ENCODE data around the gene ANTXRL.
"Not testable (repeated sequence)": the region's sequence is repeated elsewhere in the genome, so short reads cannot be mapped to it uniquely, and the experiment has no call there.

ANTXRL gene

DNA sequence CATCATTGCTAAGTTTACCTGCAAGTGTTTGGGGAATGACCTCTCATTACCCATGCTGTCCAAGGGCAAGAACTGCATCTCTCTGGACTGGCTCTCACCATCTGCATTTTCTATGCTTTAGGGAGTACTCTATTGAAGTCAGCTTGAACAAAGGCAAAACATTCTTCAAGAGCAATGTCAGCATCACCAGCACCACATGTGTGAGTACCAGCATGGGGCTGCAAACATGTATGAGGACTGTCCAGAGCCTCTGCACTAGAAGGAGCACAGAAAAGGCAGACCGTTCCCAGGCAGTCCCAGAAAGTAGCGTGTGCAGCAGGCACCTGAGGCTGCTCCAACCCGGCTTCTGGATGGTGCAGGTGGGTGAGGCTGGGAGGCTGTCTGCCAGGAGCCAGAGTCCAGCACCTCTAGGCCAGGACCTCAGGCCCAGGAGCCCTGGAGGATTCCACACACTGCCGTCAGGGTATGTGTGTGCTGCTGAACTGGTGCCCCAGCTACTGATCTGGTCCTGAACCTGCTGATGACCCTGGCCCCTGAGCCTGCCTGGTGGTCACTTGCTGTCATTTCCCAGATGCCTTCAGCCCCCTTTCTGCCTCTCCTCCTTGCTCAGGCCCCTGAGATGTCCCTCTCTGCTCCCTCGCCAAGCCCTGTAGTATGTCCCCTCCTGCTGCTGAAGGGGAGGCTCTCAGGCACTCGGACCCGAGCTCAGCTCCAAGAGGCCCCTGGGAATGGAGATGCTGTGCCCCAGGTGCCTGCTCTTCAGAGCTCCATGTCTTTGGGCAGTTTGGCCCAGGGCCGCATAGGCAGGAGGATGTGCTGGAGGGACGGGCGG is 20.7 kb downstream of the ANTXRL start:
- no peak for DNase-seq (ENCODE audit: low read depth in 3 of 3)

GRCh38 chr10:46308113-46308415 is 21.3 kb downstream of the ANTXRL start:
- no peak for DNase-seq (ENCODE audit: low read depth in 3 of 3)

DNA sequence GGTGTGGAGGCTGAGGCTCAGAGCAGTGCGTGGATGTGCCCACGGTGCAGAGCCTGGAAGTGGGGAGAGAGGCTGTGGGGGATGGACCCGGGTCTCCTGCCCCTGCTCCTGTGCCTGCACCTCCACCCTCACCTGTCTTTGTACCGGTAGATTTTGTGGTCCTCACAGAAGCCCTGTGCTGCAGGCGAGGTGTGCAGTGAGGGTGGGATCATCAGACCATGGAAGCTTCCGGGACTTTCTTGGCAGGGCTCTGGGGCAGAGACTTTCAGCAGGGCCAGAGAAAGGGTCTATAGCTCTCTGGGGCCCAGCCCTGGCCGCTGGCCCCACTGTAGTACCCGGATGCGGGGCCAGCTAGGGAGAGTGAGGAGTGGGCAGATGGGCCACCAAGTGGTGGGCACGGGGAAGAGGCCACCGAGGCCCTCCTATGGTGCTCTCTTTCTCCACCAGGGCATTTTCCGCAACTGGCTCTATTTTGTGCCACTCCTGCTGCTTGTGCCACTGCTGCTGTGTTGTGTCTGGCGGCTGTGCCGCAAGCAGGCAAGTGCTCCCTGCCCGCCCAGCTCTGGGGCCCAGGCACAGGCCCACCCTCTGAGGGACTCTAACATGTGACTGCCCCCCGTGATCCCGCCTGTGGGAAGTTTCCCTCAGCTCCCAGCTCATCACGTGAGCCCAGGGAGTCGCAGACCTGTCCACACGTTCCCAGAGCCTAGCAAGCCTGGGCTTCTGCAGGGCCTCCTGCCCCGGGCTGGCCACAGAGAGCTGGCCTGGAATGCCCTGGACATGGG is 22.1 kb downstream of the ANTXRL start:
- no peak for DNase-seq (ENCODE audit: low read depth in 3 of 3)

DNA sequence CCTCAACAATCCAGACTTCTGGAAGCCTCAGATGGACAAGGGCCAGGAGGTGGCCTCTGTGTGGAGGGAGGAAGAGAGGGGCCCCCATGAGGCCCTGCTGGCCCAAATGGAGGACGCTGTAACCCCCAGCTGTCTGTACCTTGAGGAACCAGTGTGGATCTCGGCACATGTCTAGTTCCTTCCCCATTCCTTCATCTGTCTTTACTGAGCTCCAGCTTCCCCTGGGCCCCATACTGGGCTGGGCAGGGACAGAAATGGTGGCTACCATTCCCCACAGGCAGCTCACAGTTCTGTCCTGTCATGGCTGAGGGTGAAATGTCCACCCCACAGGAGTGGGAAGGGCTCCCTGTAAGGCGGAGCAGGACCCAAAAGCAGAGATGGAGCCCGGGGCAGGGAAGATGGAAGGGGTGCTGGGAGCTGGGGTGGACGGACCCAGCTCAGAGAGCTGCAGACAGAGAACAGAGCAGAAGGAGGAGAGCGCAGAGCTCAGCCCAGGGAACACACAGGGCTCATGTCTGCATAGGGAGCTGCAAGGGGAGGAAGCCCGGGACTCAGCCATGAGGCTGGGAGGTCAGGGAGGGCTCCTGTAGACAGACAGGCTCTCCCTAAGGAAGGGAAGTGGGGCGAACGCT is 22.8 kb downstream of the ANTXRL start:
- DNase-seq (ENCODE audit: low read depth in 3 of 3): no peak

GRCh38 chr10:46310143-46310514 is 23.3 kb downstream of the ANTXRL start:
- DNase-seq (ENCODE audit: low read depth in 3 of 3): no peak

DNA sequence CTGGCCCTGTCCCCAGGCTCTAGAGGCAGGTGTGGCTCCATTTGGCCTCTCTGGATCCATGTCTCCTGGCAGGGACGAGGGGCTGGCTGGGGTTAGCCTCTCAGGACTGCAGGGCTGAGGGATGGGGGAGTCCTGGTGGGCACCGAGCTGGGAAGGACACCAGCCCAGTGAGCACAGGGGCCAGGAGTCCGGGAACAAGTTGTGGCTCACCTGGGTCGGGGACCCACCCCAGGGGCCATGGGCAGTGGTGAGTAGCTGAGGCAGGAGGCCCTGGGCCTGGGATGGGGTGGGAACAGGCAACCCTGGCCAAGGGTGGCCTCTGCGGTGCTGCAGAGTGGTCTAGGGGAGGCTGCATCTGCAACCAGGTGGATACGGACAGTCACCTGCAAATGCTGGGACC is 24.1 kb downstream of the ANTXRL start:
- DNase-seq (ENCODE audit: low read depth in 3 of 3): no peak

DNA sequence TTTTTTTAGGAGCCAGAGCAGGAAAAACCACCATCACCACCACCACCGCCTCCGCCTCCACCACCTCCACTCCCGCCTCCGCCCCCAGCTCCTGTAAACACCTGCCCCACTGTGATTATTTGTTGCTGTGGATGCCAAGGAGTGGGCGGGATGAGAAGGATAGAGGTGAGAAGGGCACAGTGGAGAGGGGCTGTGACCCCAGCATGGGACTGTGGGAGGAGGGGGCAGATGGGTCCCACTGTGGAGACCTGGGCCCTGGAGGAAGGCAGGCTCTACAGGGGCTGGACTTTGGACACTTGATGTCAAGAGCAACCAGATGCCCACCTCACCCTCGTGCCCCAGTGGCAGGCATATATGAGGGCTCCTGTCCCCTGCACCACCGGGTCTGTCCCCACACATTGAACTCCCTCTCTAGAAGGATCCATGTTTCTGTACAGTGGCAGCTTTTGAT is 24.7 kb downstream of the ANTXRL start:
- DNase-seq (ENCODE audit: low read depth in 3 of 3): no peak

- not testable (repeated sequence) for DNase-seq (ENCODE audit: low read depth in 3 of 3)
Observed at GRCh38 chr10:46311961-46312431, 25.2 kb downstream of the ANTXRL start.

GRCh38 chr10:46312953-46313352 is 26.2 kb downstream of the ANTXRL start:
- no peak for DNase-seq (ENCODE audit: low read depth in 3 of 3)

DNA sequence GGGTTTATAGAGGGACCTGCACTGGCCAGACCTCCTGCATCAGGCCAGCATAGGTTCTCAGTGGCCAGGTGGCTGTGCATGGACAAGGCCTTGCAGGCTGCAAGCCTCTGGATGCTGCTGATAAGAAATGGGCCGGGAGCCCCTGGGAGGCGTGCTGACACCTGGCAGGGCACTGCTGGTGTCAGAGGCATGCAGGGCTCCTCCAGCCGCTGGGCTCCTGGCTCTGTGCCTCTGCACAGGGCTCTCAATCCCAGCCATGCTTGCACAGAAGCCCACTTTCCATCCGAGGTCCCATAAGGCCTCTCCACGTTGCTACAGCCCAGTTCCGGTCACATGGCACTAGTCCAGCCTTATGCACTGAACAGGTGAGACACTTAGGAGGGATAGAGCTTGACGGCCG is 27.3 kb downstream of the ANTXRL start:
- no peak for DNase-seq (ENCODE audit: low read depth in 3 of 3)

GRCh38 chr10:46315071-46315860 is 28.5 kb downstream of the ANTXRL start:
- not testable (repeated sequence) for DNase-seq (ENCODE audit: low read depth in 3 of 3)

- DNase-seq (ENCODE audit: low read depth in 3 of 3): no peak
Observed at GRCh38 chr10:46317370-46317769, 30.6 kb downstream of the ANTXRL start.

GRCh38 chr10:46317889-46318288 is 31.1 kb downstream of the ANTXRL start:
- DNase-seq (ENCODE audit: low read depth in 3 of 3): no peak

GRCh38 chr10:46318799-46319198 is 32.0 kb downstream of the ANTXRL start:
- DNase-seq (ENCODE audit: low read depth in 3 of 3): no peak

DNA sequence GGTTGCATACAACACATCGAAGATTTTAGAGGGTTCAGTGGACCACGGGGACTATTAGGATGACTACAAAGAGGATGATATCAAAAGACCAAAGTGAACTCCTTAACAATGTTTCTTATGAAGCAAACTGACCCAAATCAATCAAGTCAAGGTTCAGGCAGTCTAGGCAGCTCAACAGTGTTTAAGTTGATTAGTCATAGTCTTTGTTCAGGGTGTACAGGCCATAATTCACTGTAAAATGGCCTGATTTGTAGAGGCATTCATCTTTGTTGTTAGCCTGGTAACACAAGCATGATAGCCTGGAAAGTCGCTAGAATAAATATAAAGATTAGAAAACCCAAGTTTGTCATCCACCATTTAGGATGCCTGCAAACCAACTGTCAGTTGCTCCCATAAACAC is 32.6 kb downstream of the ANTXRL start:
- DNase-seq (ENCODE audit: low read depth in 3 of 3): no peak

DNA sequence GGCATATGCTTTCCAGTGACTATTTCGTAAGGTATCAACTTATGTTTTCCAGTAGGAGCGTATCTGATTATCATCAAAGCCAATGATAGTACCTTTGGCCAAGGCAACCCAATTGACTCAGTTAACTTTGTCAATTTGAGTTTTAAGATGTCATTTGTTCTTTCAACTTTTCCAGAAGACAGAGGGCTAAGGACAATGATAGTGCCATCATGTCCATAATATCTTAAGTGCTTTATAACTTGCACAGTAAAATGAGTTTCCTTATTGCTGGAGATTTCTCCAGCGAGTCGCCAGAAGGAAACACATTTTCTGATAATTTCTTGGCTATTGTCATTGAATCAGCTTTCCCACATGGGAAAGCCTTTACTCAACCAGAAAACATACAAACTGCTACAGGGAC is 35.0 kb downstream of the ANTXRL start:
- no peak for DNase-seq (ENCODE audit: low read depth in 3 of 3)

GRCh38 chr10:46323176-46323575 is 36.4 kb downstream of the ANTXRL start:
- no peak for DNase-seq (ENCODE audit: low read depth in 3 of 3)

GRCh38 chr10:46325021-46325420 is 38.2 kb downstream of the ANTXRL start:
- no peak for DNase-seq (ENCODE audit: low read depth in 3 of 3)

DNA sequence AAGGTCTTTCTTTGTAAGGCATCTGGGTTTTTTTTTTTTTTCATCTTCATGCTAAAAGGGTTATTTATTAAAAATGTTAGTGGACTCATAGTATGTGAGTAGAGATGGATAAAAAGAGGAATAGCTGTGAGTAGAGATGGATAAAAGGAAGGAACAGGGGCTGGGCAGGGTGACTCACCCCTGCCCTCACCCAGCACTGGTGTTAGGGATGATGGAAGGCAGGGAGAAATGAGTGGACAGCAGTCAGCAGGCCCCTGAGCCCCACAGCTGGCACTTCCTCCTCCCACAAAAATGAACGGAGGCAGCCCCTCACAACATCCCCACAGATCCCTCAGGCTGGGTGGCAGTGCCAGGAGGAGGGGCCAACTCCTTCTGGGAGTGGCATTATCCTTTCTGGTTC is 39.3 kb downstream of the ANTXRL start:
- DNase-seq (ENCODE audit: low read depth in 3 of 3): no peak

- DNase-seq (ENCODE audit: low read depth in 3 of 3): no peak
Observed at GRCh38 chr10:46326971-46327370, 40.2 kb downstream of the ANTXRL start.

GRCh38 chr10:46327685-46328084 is 40.9 kb downstream of the ANTXRL start:
- no peak for DNase-seq (ENCODE audit: low read depth in 3 of 3)

Measured in stimulated activated CD4-positive, alpha-beta T cell treated with anti-CD3 and anti-CD28 coated beads, TNF-alpha, amount 100 ng/mL, for 24 hours (primary cell).